ENCODE measurements around the gene CA9. TPM values are rescaled to one million over a fixed set of nuclear protein-coding genes. Genes with fewer than 3 reads are reported as not detected.

CA9 gene
- total and polyA plus RNA-seq, 9 of the 15 experiments (the other 6 are each of a cell fraction or from before 2014, with no cell fraction given) = 0.15 to 10.6 (median 0.60) TPM; not detected in 4

DNA sequence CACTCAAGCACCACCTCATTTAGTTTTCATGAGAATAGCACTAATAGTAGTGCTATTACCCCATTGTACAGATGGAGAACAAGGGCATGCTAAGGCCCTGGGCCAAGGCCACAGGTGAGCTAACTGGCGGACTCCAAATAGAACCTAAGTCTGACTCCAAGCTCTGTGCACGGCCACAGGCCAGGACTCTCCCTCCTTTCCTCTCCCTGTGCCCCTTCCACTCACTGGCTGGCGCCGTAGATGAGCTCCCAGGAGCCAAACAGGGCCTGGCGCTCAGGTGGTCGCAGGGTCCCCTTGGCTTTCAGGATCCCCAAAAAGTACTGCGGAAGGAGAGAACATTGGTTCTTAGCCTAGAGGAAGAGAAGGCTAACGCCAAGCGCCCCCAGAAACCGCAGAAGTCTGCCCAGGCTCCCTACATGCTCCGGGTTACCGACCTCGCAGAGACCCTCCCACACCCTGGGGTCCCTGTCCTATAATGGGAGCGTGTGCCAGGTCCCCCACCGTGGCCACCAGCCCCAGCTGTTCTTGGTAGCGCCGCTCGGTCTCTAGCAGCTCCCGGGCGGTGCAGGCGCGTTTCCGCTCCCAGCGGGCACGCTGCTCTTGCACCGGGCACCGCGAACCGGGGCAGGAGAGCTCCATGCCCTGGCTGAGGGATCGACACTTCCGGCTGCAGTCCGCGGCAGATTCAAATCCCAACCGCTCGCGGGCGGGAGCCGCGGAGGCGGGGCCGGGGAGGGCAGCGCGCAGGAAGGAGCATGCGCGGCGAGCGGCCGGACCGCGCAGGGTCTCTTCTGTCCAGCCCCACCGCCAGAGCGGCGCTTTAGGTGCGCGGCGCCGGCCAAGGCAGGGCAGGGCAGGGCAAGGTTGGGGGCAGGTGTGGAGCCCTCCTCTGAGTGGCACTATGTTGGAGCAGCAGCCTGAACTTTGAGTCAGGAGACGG, 8.9 kb upstream of the CA9 start, which contains the start of gene ARHGEF39 (continued):
- TF ChIP-seq, protein P1, sequence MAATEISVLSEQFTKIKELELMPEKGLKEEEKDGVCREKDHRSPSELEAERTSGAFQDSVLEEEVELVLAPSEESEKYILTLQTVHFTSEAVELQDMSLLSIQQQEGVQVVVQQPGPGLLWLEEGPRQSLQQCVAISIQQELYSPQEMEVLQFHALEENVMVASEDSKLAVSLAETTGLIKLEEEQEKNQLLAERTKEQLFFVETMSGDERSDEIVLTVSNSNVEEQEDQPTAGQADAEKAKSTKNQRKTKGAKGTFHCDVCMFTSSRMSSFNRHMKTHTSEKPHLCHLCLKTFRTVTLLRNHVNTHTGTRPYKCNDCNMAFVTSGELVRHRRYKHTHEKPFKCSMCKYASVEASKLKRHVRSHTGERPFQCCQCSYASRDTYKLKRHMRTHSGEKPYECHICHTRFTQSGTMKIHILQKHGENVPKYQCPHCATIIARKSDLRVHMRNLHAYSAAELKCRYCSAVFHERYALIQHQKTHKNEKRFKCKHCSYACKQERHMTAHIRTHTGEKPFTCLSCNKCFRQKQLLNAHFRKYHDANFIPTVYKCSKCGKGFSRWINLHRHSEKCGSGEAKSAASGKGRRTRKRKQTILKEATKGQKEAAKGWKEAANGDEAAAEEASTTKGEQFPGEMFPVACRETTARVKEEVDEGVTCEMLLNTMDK (IDR thresholded peaks at IDR 0.05; ENCODE audit: borderline replicate concordance, insufficient read depth, low read depth, low read length, poor library complexity, severe bottlenecking) = peak; percentile 42
- TF ChIP-seq, protein P2, sequence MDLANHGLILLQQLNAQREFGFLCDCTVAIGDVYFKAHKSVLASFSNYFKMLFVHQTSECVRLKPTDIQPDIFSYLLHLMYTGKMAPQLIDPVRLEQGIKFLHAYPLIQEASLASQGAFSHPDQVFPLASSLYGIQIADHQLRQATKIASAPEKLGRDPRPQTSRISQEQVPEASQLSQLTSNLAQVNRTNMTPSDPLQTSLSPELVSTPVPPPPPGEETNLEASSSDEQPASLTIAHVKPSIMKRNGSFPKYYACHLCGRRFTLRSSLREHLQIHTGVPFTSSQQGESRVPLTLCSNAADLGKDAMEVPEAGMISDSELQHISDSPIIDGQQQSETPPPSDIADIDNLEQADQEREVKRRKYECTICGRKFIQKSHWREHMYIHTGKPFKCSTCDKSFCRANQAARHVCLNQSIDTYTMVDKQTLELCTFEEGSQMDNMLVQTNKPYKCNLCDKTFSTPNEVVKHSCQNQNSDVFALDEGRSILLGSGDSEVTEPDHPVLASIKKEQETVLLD (IDR thresholded peaks at IDR 0.05) = no peak; the same call in 1 of the 2 replicates
- TF ChIP-seq NRF1 (conservative IDR thresholded peaks at IDR 0.05 in 1 of 2, IDR thresholded peaks at IDR 0.05 in 1 of 2) (peak; percentile 92 to 94), RAD21 (CRISPR knock-in tag; conservative IDR thresholded peaks at IDR 0.05 in 1 of 2, IDR thresholded peaks at IDR 0.05 in 1 of 2) (peak in 1 of 2 experiments; percentile 38; a peak in 1 of 4 replicates), MCM5 (IDR thresholded peaks at IDR 0.05; ENCODE audit: low read depth) (no peak), EHMT2 (IDR thresholded peaks at IDR 0.05) (no peak), HDAC3 (IDR thresholded peaks at IDR 0.05; ENCODE audit: borderline replicate concordance, partially characterized antibody) (no peak), KDM5B (IDR thresholded peaks at IDR 0.05; ENCODE audit: insufficient replicate concordance, low read depth, low read length) (peak; percentile 47), ZFP36 (IDR thresholded peaks at IDR 0.05; ENCODE audit: low read depth, low read length, partially characterized antibody) (no peak), SREBF1 (IDR thresholded peaks at IDR 0.05; ENCODE audit: borderline replicate concordance, low read depth, low read length) (no peak), ZNF79 (CRISPR knock-in tag; IDR thresholded peaks at IDR 0.05; ENCODE audit: low read depth) (no peak), HMGN3 (IDR thresholded peaks at IDR 0.05; ENCODE audit: borderline replicate concordance, extremely low read depth, insufficient read length, low read depth, low read length) (peak; percentile 66)
- TF ChIP-seq, protein P3, sequence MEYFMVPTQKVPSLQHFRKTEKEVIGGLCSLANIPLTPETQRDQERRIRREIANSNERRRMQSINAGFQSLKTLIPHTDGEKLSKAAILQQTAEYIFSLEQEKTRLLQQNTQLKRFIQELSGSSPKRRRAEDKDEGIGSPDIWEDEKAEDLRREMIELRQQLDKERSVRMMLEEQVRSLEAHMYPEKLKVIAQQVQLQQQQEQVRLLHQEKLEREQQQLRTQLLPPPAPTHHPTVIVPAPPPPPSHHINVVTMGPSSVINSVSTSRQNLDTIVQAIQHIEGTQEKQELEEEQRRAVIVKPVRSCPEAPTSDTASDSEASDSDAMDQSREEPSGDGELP (CRISPR knock-in tag; IDR thresholded peaks at IDR 0.05; ENCODE audit: borderline replicate concordance) = peak; percentile 84; the same call in 1 of the 2 replicates
- TF ChIP-seq, protein P4, sequence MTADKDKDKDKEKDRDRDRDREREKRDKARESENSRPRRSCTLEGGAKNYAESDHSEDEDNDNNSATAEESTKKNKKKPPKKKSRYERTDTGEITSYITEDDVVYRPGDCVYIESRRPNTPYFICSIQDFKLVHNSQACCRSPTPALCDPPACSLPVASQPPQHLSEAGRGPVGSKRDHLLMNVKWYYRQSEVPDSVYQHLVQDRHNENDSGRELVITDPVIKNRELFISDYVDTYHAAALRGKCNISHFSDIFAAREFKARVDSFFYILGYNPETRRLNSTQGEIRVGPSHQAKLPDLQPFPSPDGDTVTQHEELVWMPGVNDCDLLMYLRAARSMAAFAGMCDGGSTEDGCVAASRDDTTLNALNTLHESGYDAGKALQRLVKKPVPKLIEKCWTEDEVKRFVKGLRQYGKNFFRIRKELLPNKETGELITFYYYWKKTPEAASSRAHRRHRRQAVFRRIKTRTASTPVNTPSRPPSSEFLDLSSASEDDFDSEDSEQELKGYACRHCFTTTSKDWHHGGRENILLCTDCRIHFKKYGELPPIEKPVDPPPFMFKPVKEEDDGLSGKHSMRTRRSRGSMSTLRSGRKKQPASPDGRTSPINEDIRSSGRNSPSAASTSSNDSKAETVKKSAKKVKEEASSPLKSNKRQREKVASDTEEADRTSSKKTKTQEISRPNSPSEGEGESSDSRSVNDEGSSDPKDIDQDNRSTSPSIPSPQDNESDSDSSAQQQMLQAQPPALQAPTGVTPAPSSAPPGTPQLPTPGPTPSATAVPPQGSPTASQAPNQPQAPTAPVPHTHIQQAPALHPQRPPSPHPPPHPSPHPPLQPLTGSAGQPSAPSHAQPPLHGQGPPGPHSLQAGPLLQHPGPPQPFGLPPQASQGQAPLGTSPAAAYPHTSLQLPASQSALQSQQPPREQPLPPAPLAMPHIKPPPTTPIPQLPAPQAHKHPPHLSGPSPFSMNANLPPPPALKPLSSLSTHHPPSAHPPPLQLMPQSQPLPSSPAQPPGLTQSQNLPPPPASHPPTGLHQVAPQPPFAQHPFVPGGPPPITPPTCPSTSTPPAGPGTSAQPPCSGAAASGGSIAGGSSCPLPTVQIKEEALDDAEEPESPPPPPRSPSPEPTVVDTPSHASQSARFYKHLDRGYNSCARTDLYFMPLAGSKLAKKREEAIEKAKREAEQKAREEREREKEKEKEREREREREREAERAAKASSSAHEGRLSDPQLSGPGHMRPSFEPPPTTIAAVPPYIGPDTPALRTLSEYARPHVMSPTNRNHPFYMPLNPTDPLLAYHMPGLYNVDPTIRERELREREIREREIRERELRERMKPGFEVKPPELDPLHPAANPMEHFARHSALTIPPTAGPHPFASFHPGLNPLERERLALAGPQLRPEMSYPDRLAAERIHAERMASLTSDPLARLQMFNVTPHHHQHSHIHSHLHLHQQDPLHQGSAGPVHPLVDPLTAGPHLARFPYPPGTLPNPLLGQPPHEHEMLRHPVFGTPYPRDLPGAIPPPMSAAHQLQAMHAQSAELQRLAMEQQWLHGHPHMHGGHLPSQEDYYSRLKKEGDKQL (CRISPR knock-in tag; IDR thresholded peaks at IDR 0.05; ENCODE audit: borderline replicate concordance) = no peak

Data from K562 (cell line).